H1 (cell line): ENCODE data around the gene TMEM255B. TPM values are rescaled to one million over a fixed set of nuclear protein-coding genes. Genes with fewer than 3 reads are reported as not detected.

Source experiments
- KDM5A ChIP-seq: fragments of 200-600 bp; IDR thresholded peaks from 2 replicates; pipeline ENCODE4 v1.7.1; 2012; ENCODE audit warnings: mild to moderate bottlenecking, low read length, inconsistent platforms, mixed read lengths
- RNF2 ChIP-seq: fragments of 200-900, 300-1000 bp; sonication (generic); IDR thresholded peaks from 2 replicates; pipeline ENCODE4 v1.7.1; 2016; ENCODE audit warnings: borderline replicate concordance, low read depth, mild to moderate bottlenecking, antibody characterized with exemption, low read length; ENCODE audit not compliant: poor library complexity, severe bottlenecking; ENCODE audit errors: missing control alignments
- polyA plus RNA-seq, 7 experiments: library from polyadenylated mRNA; depleted of rRNA in 3 of 7; stranded (reverse) in 5 of 7; unstranded in 2 of 7; fragments of >200 nt in 5 of 7; fragments of 200-250 nt in 2 of 7; gene quantifications; 1 replicate in 5 of 7; 2 replicates in 1 of 7; 4 replicates in 1 of 7; pipeline versions ENCODE4 v1.2.1 to v1.2.3, GENCODE V29; 2011 to 2013; ENCODE audit warnings: missing spikeins in 2 of 7, mixed read lengths in 2 of 7
- total RNA-seq: library from RNA; stranded (reverse); fragmentation: NEBNext Ultra II Directional; extraction: Animal tissue kit (Norgen Biotek cat#: 25700); gene quantifications from 2 replicates; pipeline ENCODE4 v1.2.1, GENCODE V29; 2021
- TF ChIP-seq, protein P1 (sequence below): IDR thresholded peaks from 2 replicates; pipeline ENCODE4 v1.6.1; 2012; ENCODE audit warnings: low read length, inconsistent platforms

Gene TMEM255B
- total and polyA plus RNA-seq, 2 of the 8 experiments (the other 6 are each of a cell fraction or from before 2014, with no cell fraction given), result 3.4 to 4.4 TPM

DNA sequence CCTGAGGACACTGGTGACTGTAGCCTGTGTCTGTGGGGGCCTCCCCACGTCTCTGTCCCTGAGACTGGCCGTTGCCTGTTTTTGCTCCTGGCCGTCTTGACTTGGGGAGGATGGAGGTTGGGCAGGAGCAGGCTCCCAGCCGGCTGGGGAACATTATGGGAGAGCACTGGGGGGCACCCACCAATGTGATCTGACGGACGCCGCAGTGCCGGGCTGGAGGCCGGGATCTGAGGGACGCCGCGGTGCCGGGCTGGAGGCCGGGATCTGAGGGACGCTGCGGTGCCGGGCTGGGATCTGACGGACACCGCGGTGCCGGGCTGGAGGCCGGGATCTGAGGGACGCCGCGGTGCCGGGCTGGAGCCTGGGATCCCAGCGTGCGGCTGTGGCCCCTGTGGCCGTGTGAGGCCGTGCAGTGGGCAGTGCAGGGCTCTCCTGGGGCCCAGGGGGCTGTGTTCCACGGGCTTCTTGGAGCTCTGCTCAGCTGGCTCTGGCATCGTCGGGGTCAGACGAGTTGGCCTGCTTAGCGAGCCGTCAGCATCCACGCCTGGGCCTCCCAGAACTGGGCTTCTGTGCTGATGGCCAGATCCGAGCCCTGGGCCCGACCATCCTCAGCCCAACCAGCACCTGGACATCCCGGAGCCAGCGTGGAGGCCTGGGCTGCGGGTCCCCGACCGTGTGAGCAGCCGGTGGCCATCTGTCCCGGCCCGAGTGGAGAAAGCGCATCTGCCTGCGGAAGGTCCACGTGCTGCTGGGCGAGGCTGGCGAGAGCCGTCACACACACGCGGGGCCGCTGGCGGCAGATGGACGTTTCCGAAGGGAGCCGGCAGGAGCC is 59.0 kb downstream of the TMEM255B start (continued):
- TF ChIP-seq, protein P1, sequence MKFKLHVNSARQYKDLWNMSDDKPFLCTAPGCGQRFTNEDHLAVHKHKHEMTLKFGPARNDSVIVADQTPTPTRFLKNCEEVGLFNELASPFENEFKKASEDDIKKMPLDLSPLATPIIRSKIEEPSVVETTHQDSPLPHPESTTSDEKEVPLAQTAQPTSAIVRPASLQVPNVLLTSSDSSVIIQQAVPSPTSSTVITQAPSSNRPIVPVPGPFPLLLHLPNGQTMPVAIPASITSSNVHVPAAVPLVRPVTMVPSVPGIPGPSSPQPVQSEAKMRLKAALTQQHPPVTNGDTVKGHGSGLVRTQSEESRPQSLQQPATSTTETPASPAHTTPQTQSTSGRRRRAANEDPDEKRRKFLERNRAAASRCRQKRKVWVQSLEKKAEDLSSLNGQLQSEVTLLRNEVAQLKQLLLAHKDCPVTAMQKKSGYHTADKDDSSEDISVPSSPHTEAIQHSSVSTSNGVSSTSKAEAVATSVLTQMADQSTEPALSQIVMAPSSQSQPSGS, result no peak
- TF ChIP-seq RNF2, result no peak
- TF ChIP-seq KDM5A, result no peak
